ENCODE measurements around the gene NUAK1. TPM values are rescaled to one million over a fixed set of nuclear protein-coding genes. Genes with fewer than 3 reads are reported as not detected.

Gene NUAK1
- total RNA-seq, 4 donors from 2014 or later = 22.6 to 44.3 (median 38.4) TPM

- Histone ChIP-seq H3K27ac (no peak overlapping the region), H3K27me3 (no peaks in the 10 kb centered on the region), H3K9me3 (no peaks in the 10 kb centered on the region), H3K4me1 (no peaks in the 10 kb centered on the region), H3K4me3 (no peak overlapping the region), H3K36me3 (no peaks in the 10 kb centered on the region)
- WGBS = 91% methylated on average over 9 of the region's 9 CpGs
- DNase-seq (ENCODE audit: low spot score in 2 of 2) = no peak
- no peak for TF ChIP-seq POLR2AphosphoS5 (IDR thresholded peaks at IDR 0.05)
- TF ChIP-seq POLR2A (IDR thresholded peaks at IDR 0.05) = no peak
- TF ChIP-seq EP300 (IDR thresholded peaks at IDR 0.05) = no peak
- no peak for TF ChIP-seq CTCF (IDR thresholded peaks at IDR 0.05)
Observed at GRCh38 chr12:106049105-106049504, 89.6 kb downstream of the NUAK1 start.

- no peaks in the 10 kb centered on the region for H3K4me1 ChIP-seq
- H3K36me3 ChIP-seq = no peaks in the 10 kb centered on the region
- 80% methylated on average over 6 of the region's 6 CpGs for WGBS
- TF ChIP-seq POLR2A (IDR thresholded peaks at IDR 0.05) = no peak
- TF ChIP-seq POLR2AphosphoS5 (IDR thresholded peaks at IDR 0.05) = no peak
- no peak for TF ChIP-seq EP300 (IDR thresholded peaks at IDR 0.05)
- TF ChIP-seq CTCF (IDR thresholded peaks at IDR 0.05) = no peak
- H3K9me3 ChIP-seq = no peaks in the 10 kb centered on the region
- H3K4me3 ChIP-seq = no peak overlapping the region
- no peak overlapping the region for H3K27ac ChIP-seq
- H3K27me3 ChIP-seq = no peaks in the 10 kb centered on the region
- no peak for DNase-seq (ENCODE audit: low spot score in 2 of 2)
Observed at GRCh38 chr12:106048676-106049075, 90.1 kb downstream of the NUAK1 start.

GRCh38 chr12:106048016-106048415 is 90.7 kb downstream of the NUAK1 start:
- Histone ChIP-seq H3K27me3 (no peaks in the 10 kb centered on the region), H3K9me3 (no peaks in the 10 kb centered on the region), H3K27ac (no peak overlapping the region), H3K36me3 (no peaks in the 10 kb centered on the region), H3K4me3 (no peak overlapping the region), H3K4me1 (no peaks in the 10 kb centered on the region)
- no peak for TF ChIP-seq POLR2AphosphoS5 (IDR thresholded peaks at IDR 0.05)
- WGBS = 90% methylated on average over 1 of the region's 1 CpG
- DNase-seq (ENCODE audit: low spot score in 2 of 2) = no peak

- no peaks in the 10 kb centered on the region for H3K36me3 ChIP-seq
- H3K27ac ChIP-seq = no peak overlapping the region
- H3K4me1 ChIP-seq = no peaks in the 10 kb centered on the region
- no peaks in the 10 kb centered on the region for H3K9me3 ChIP-seq
- H3K4me3 ChIP-seq = no peak overlapping the region
- H3K27me3 ChIP-seq = no peaks in the 10 kb centered on the region
- TF ChIP-seq POLR2AphosphoS5 (IDR thresholded peaks at IDR 0.05) (no peak), EP300 (IDR thresholded peaks at IDR 0.05) (no peak), POLR2A (IDR thresholded peaks at IDR 0.05) (no peak), CTCF (IDR thresholded peaks at IDR 0.05) (no peak)
- DNase-seq (ENCODE audit: low spot score in 2 of 2) = no peak
- 95% methylated on average over 2 of the region's 2 CpGs for WGBS
Observed at GRCh38 chr12:106046947-106047346, 91.8 kb downstream of the NUAK1 start.

- H3K27ac ChIP-seq = no peak overlapping the region
- no peaks in the 10 kb centered on the region for H3K4me1 ChIP-seq
- TF ChIP-seq CTCF (IDR thresholded peaks at IDR 0.05) = no peak
- TF ChIP-seq POLR2A (IDR thresholded peaks at IDR 0.05) = no peak
- no peak for TF ChIP-seq POLR2AphosphoS5 (IDR thresholded peaks at IDR 0.05)
- TF ChIP-seq EP300 (IDR thresholded peaks at IDR 0.05) = no peak
- 74% methylated on average over 4 of the region's 4 CpGs for WGBS
- H3K4me3 ChIP-seq = no peak overlapping the region
- no peaks in the 10 kb centered on the region for H3K9me3 ChIP-seq
- H3K27me3 ChIP-seq = no peaks in the 10 kb centered on the region
- no peak for DNase-seq (ENCODE audit: low spot score in 2 of 2)
- H3K36me3 ChIP-seq = no peaks in the 10 kb centered on the region
Observed at GRCh38 chr12:106046301-106046846, 92.4 kb downstream of the NUAK1 start.

- H3K27me3 ChIP-seq = no peaks in the 10 kb centered on the region
- no peak overlapping the region for H3K27ac ChIP-seq
- TF ChIP-seq POLR2AphosphoS5 (IDR thresholded peaks at IDR 0.05) (no peak), EP300 (IDR thresholded peaks at IDR 0.05) (no peak), POLR2A (IDR thresholded peaks at IDR 0.05) (no peak), CTCF (IDR thresholded peaks at IDR 0.05) (no peak)
- no peaks in the 10 kb centered on the region for H3K9me3 ChIP-seq
- H3K36me3 ChIP-seq = no peaks in the 10 kb centered on the region
- WGBS = 93% methylated on average over 4 of the region's 4 CpGs
- H3K4me1 ChIP-seq = no peaks in the 10 kb centered on the region
- no peak overlapping the region for H3K4me3 ChIP-seq
- DNase-seq (ENCODE audit: low spot score in 2 of 2) = no peak
Observed at GRCh38 chr12:106045251-106045674, 93.5 kb downstream of the NUAK1 start.
